PC-3 (cell line): ENCODE results near the gene KRABD2.
"Not testable (repeated sequence)": the region's sequence is repeated elsewhere in the genome, so short reads cannot be mapped to it uniquely, and the experiment has no call there.

Experiments used
- ATAC-seq: fragments of 200-7000 bp; cut with Tn5 transposase; 2 replicates; pipeline ENCODE4 v1.9.1; 2020; ENCODE audit warnings: mild to moderate bottlenecking, moderate library complexity
- BruUV-seq: library from RNA; stranded (reverse); fragments of 400-500 nt; replicated peaks from 2 replicates; lab custom pipeline; 2021; lab: Mats Ljungman, UMichigan
- CTCF ChIA-PET: fragments of 300-600 bp; sonication (Branson Sonifier 250); formaldehyde crosslinking; loops from one replicate; lab custom pipeline; 2022; ENCODE audit warnings: antibody characterized with exemption; lab: Charles Lee
- POLR2A ChIA-PET: fragments of 300-600 bp; sonication (Branson Sonifier 250); formaldehyde crosslinking; loops from one replicate; lab custom pipeline; 2022; ENCODE audit warnings: antibody characterized with exemption; ENCODE audit not compliant: unreplicated experiment; lab: Charles Lee
- DNase-seq: peaks from one replicate; pipeline ENCODE4 v3.0.0-alpha.2; 2015
- H2AFZ ChIP-seq: fragments of 300-600 bp; sonication (generic); 2 replicates; pipeline ENCODE4 v1.6.0; 2016; ENCODE audit warnings: antibody characterized with exemption, low read length
- H3F3A ChIP-seq: fragments of 300-600 bp; sonication (generic); one replicate; pipeline ENCODE4 v1.6.0; 2017; ENCODE audit warnings: antibody characterized with exemption, low read length, control low read depth, mild to moderate bottlenecking; ENCODE audit not compliant: unreplicated experiment
- H3K27ac ChIP-seq: fragments of 300-600 bp; sonication (generic); 2 replicates; pipeline ENCODE4 v1.5.1; 2016; ENCODE audit warnings: mild to moderate bottlenecking, low read length
- H3K27me3 ChIP-seq: fragments of 300-600 bp; sonication (generic); 2 replicates; pipeline ENCODE4 v1.6.1; 2016; ENCODE audit warnings: low read length, mixed read lengths
- H3K36me3 ChIP-seq: fragments of 300-600 bp; sonication (generic); 2 replicates; pipeline ENCODE4 v1.6.1; 2016; ENCODE audit warnings: low read depth, mixed run types, low read length, mixed read lengths
- H3K4me1 ChIP-seq: fragments of 300-600 bp; sonication (generic); 2 replicates; pipeline ENCODE4 v1.5.1; 2016; ENCODE audit warnings: low read length; ENCODE audit not compliant: insufficient read depth
- H3K4me2 ChIP-seq: fragments of 300-600 bp; sonication (generic); 2 replicates; pipeline ENCODE4 v1.6.0; 2016; ENCODE audit warnings: low read length
- H3K4me3 ChIP-seq: fragments of 300-600 bp; sonication (generic); 2 replicates; pipeline ENCODE4 v1.5.1; 2016; ENCODE audit warnings: mild to moderate bottlenecking, low read length, mixed read lengths
- H3K79me2 ChIP-seq: fragments of 300-600 bp; sonication (generic); 2 replicates; pipeline ENCODE4 v1.6.1; 2017; ENCODE audit warnings: low read length, mixed read lengths
- H3K9ac ChIP-seq: fragments of 300-600 bp; sonication (generic); 2 replicates; pipeline ENCODE4 v1.6.0; 2016; ENCODE audit warnings: mild to moderate bottlenecking, low read length
- H3K9me2 ChIP-seq: fragments of 300-600 bp; sonication (generic); replicated peaks from 2 replicates; pipeline ENCODE4 v1.6.1; 2016; ENCODE audit warnings: mixed run types, low read length, mixed read lengths
- H3K9me3 ChIP-seq: fragments of 300-600 bp; sonication (generic); 2 replicates; pipeline ENCODE4 v1.6.1; 2016; ENCODE audit warnings: low read length, mixed read lengths
- H4K20me1 ChIP-seq: fragments of 300-600 bp; sonication (generic); 2 replicates; pipeline ENCODE4 v1.6.1; 2016; ENCODE audit warnings: low read length, mixed read lengths
- EZH2 ChIP-seq: fragments of 300-600 bp; sonication (generic); IDR thresholded peaks from one replicate; pipeline ENCODE4 v1.6.1; 2017; ENCODE audit warnings: antibody characterized with exemption, mild to moderate bottlenecking, low read length; ENCODE audit not compliant: unreplicated experiment
- EZH2phosphoT487 ChIP-seq: fragments of 300-600 bp; sonication (generic); IDR thresholded peaks from 2 replicates; pipeline ENCODE4 v1.6.1; 2018; ENCODE audit warnings: mild to moderate bottlenecking, antibody characterized with exemption, low read length, borderline replicate concordance
- intact Hi-C: fragments of 100-400 bp; cut with micrococcal nuclease; formaldehyde crosslinking; loops from 2 replicates; pipeline ENCODE4 v1.9.0; 2023
- TF ChIP-seq, protein P1 (sequence below): fragments of 300-600 bp; sonication (generic); conservative IDR thresholded peaks from 2 replicates; pipeline ENCODE4 v1.5.1; 2017; ENCODE audit warnings: antibody characterized with exemption, low read depth, mild to moderate bottlenecking, low read length

The KRABD2 gene

DNA sequence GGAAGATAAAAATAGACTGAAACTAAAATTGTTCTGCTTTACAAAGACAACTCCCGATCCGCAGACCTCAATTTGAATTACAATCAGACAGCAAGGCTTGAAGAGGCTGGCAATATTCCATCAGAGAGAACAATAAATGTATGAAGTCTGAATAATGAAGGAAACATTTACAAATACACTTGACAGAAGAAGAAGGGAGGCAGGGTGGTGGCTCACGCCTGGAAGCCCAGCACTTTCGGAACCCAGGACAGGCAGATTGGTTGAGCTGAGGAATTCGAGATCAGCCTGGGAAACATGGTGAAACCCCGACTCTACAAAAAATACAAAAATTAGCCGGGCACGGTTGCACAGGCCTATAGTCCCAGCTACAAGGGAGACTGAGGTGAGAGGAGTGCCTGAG lies 22.3 kb downstream of the KRABD2 start:
- ChIA-PET CTCF (no interaction called here), POLR2A (no interaction called here)
- BruUV-seq: no TSS peak
- no peaks in the 10 kb centered on the region for H4K20me1 ChIP-seq
- no peak overlapping the region for H3K4me2 ChIP-seq
- no peaks in the 10 kb centered on the region for H3K9me3 ChIP-seq
- H3K36me3 ChIP-seq: no peaks in the 10 kb centered on the region
- H3K9ac ChIP-seq: no peak overlapping the region
- no peaks in the 10 kb centered on the region for H3K4me1 ChIP-seq
- no peak overlapping the region for H3K4me3 ChIP-seq
- ATAC-seq: no peak
- no peaks in the 10 kb centered on the region for H3K27me3 ChIP-seq
- no peak for DNase-seq
- no peaks in the 10 kb centered on the region for H3K9me2 ChIP-seq
- intact Hi-C loops: no loop called here
- no peaks in the 10 kb centered on the region for H3F3A ChIP-seq
- no peak overlapping the region for H3K27ac ChIP-seq
- H3K79me2 ChIP-seq: no peaks in the 10 kb centered on the region
- no peak overlapping the region for H2AFZ ChIP-seq
- TF ChIP-seq, protein P1, sequence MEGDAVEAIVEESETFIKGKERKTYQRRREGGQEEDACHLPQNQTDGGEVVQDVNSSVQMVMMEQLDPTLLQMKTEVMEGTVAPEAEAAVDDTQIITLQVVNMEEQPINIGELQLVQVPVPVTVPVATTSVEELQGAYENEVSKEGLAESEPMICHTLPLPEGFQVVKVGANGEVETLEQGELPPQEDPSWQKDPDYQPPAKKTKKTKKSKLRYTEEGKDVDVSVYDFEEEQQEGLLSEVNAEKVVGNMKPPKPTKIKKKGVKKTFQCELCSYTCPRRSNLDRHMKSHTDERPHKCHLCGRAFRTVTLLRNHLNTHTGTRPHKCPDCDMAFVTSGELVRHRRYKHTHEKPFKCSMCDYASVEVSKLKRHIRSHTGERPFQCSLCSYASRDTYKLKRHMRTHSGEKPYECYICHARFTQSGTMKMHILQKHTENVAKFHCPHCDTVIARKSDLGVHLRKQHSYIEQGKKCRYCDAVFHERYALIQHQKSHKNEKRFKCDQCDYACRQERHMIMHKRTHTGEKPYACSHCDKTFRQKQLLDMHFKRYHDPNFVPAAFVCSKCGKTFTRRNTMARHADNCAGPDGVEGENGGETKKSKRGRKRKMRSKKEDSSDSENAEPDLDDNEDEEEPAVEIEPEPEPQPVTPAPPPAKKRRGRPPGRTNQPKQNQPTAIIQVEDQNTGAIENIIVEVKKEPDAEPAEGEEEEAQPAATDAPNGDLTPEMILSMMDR: no peak
- no peak for TF ChIP-seq EZH2phosphoT487
- TF ChIP-seq EZH2: no peak

- no peaks in the 10 kb centered on the region for H3K4me1 ChIP-seq
- intact Hi-C loops: no loop called here
- no TSS peak for BruUV-seq
- H3K9me3 ChIP-seq: no peaks in the 10 kb centered on the region
- POLR2A ChIA-PET: no interaction called here
- H4K20me1 ChIP-seq: no peaks in the 10 kb centered on the region
- H3K27me3 ChIP-seq: no peaks in the 10 kb centered on the region
- no peak overlapping the region for H3K9ac ChIP-seq
- TF ChIP-seq, protein P1: no peak
- TF ChIP-seq EZH2: no peak
- no peak for TF ChIP-seq EZH2phosphoT487
- H3K27ac ChIP-seq: no peak overlapping the region
- ATAC-seq (no peak), DNase-seq (no peak)
- no peak overlapping the region for H3K4me3 ChIP-seq
- no peak overlapping the region for H3K4me2 ChIP-seq
- no peaks in the 10 kb centered on the region for H3K9me2 ChIP-seq
- no peak overlapping the region for H2AFZ ChIP-seq
- H3K79me2 ChIP-seq: no peaks in the 10 kb centered on the region
- no peaks in the 10 kb centered on the region for H3F3A ChIP-seq
- no peaks in the 10 kb centered on the region for H3K36me3 ChIP-seq
- CTCF ChIA-PET: no interaction called here
Measured at GRCh38 chr17:8353736-8354135, 22.8 kb downstream of the KRABD2 start.

DNA sequence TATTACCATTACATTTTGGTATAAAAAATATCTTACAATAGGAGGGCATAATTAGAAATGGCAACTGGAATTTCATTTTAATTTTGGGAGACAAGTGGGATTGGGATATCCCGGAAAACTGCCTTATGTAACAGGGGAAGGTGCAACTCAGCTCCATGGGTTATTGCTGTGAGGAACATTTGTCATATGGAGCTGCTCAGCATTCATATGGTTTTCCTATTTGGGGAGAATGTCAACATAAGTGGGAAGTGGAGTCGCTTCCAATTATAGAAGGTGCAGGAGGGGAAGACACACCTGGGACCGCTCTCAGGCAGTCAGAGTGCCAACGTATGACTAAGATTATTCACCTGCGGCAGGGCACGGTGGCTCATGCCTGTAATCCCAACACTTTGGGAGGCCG lies 26.2 kb downstream of the KRABD2 start:
- ChIA-PET POLR2A (no interaction called here), CTCF (no interaction called here)
- BruUV-seq: no TSS peak
- Histone ChIP-seq H4K20me1 (no peaks in the 10 kb centered on the region), H3K9me2 (no peaks in the 10 kb centered on the region), H3K4me3 (no peak overlapping the region), H3K79me2 (no peaks in the 10 kb centered on the region), H3K4me2 (no peak overlapping the region), H3K9me3 (no peaks in the 10 kb centered on the region), H3K36me3 (no peaks in the 10 kb centered on the region), H3F3A (no peaks in the 10 kb centered on the region), H3K9ac (no peak overlapping the region), H3K4me1 (no peaks in the 10 kb centered on the region), H3K27ac (no peak overlapping the region), H3K27me3 (no peaks in the 10 kb centered on the region), H2AFZ (no peak overlapping the region)
- DNase-seq (no peak), ATAC-seq (no peak)
- intact Hi-C loops: no loop called here
- no peak for TF ChIP-seq EZH2phosphoT487
- TF ChIP-seq EZH2: no peak
- TF ChIP-seq, protein P1: no peak

DNA sequence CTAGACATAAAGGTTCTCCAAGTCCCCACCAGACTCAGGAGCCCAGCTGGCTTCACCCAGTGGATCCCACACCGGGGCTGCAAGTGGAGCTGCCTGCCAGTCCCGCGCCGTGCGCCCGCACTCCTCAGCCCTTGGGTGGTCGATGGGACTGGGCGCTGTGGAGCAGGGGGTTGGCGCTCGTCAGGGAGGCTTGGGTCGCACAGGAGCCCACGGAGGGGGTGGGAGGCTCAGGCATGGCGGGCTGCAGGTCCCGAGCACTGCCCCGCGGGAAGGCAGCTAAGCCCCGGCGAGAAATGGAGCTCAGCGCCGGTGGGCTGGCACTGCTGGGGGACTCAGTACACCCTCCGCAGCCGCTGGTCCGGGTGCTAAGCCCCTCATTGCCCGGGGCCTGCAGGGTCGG lies 29.5 kb downstream of the KRABD2 start:
- intact Hi-C loops, H3K79me2 ChIP-seq, H3K9me3 ChIP-seq, H3K27me3 ChIP-seq, H3F3A ChIP-seq, H3K9me2 ChIP-seq, H3K27ac ChIP-seq, POLR2A ChIA-PET, ATAC-seq, DNase-seq, H2AFZ ChIP-seq, H3K36me3 ChIP-seq, H3K4me1 ChIP-seq, H3K4me2 ChIP-seq, H4K20me1 ChIP-seq, H3K9ac ChIP-seq, CTCF ChIA-PET, BruUV-seq, H3K4me3 ChIP-seq: not testable (repeated sequence)
